HEK293T (cell line): ENCODE results near the gene B3GALNT1.

ENCODE experiments used
- CTCF ChIA-PET: fragments of 350-600 bp; formaldehyde crosslinking; extraction: SDS; loops from one replicate; lab custom pipeline; 2021; ENCODE audit warnings: antibody characterized with exemption, inconsistent platforms; lab: Yijun Ruan, JAX
- POLR2A ChIA-PET: fragments of 350-600 bp; formaldehyde crosslinking; extraction: SDS; loops from one replicate; lab custom pipeline; 2020; ENCODE audit warnings: antibody characterized with exemption, inconsistent platforms; lab: Yijun Ruan, JAX
- DNase-seq: peaks from one replicate; pipeline ENCODE4 v3.0.0; 2012; ENCODE audit warnings: mixed read lengths; ENCODE audit errors: extremely low spot score
- ARNT ChIP-seq: fragments of 450-650 bp; IDR thresholded peaks from 2 replicates; pipeline ENCODE4 v1.6.1; 2017; ENCODE audit warnings: mild to moderate bottlenecking
- BHLHE40 ChIP-seq: fragments of 450-650 bp; IDR thresholded peaks from 2 replicates; pipeline ENCODE4 v1.6.1; 2016; ENCODE audit warnings: mild to moderate bottlenecking, moderate library complexity, borderline replicate concordance
- CTBP1 ChIP-seq: fragments of 450-650 bp; IDR thresholded peaks from 2 replicates; pipeline ENCODE4 v1.6.1; 2016; ENCODE audit warnings: borderline replicate concordance
- ELF4 ChIP-seq: fragments of 450-650 bp; IDR thresholded peaks from 2 replicates; pipeline ENCODE4 v1.6.1; 2017; ENCODE audit warnings: antibody characterized with exemption
- FOXA1 ChIP-seq: fragments of 450-650 bp; IDR thresholded peaks from 2 replicates; pipeline ENCODE4 v1.6.1; 2016; ENCODE audit warnings: mild to moderate bottlenecking
- FOXK2 ChIP-seq: fragments of 450-650 bp; IDR thresholded peaks from 2 replicates; pipeline ENCODE4 v1.6.1; 2016; ENCODE audit warnings: mild to moderate bottlenecking
- FOXM1 ChIP-seq: fragments of 450-650 bp; IDR thresholded peaks from 2 replicates; pipeline ENCODE4 v1.6.1; 2017; ENCODE audit warnings: mild to moderate bottlenecking, borderline replicate concordance
- HDGF ChIP-seq: fragments of 450-650 bp; IDR thresholded peaks from 2 replicates; pipeline ENCODE4 v1.6.1; 2017; ENCODE audit warnings: antibody characterized with exemption, borderline replicate concordance
- L3MBTL2 ChIP-seq: fragments of 450-650 bp; conservative IDR thresholded peaks from 2 replicates; pipeline ENCODE4 v1.6.1; 2016; ENCODE audit warnings: mild to moderate bottlenecking
- LEF1 ChIP-seq: fragments of 450-650 bp; IDR thresholded peaks from 2 replicates; pipeline ENCODE4 v1.6.1; 2017; ENCODE audit warnings: mild to moderate bottlenecking, borderline replicate concordance
- NFRKB ChIP-seq: fragments of 450-650 bp; IDR thresholded peaks from 2 replicates; pipeline ENCODE4 v1.6.1; 2016; ENCODE audit warnings: mild to moderate bottlenecking, moderate library complexity
- PKNOX1 ChIP-seq: fragments of 450-650 bp; IDR thresholded peaks from 2 replicates; pipeline ENCODE4 v1.6.1; 2016
- SP1 ChIP-seq: fragments of 450-650 bp; IDR thresholded peaks from 2 replicates; pipeline ENCODE4 v1.6.1; 2017
- SUZ12 ChIP-seq: fragments of 450-650 bp; IDR thresholded peaks from 2 replicates; pipeline ENCODE4 v1.6.1; 2016; ENCODE audit warnings: mild to moderate bottlenecking
- TARDBP ChIP-seq: fragments of 450-650 bp; IDR thresholded peaks from 2 replicates; pipeline ENCODE4 v1.6.1; 2016
- ZNF384 ChIP-seq: fragments of 450-650 bp; IDR thresholded peaks from 2 replicates; pipeline ENCODE4 v1.6.1; 2016

Gene B3GALNT1

GRCh38 chr3:161070980-161071663, 34.0 kb downstream of the B3GALNT1 start:
- POLR2A ChIA-PET: no interaction called here
- TF ChIP-seq NFRKB (no peak), FOXA1 (no peak), ELF4 (no peak), PKNOX1 (no peak), L3MBTL2 (no peak), SUZ12 (no peak), TARDBP (no peak), ARNT (no peak), LEF1 (no peak), ZNF384 (no peak)
- CTCF ChIA-PET: no interaction called here
- DNase-seq: no peak

- DNase-seq: no peak
- POLR2A ChIA-PET: no interaction called here
- CTCF ChIA-PET: no interaction called here
- TF ChIP-seq FOXK2 (no peak), ELF4 (no peak), FOXM1 (no peak), ZNF384 (no peak), TARDBP (no peak), ARNT (no peak), PKNOX1 (no peak)
Observed at GRCh38 chr3:161070252-161070930, 34.8 kb downstream of the B3GALNT1 start.

GRCh38 chr3:161069511-161070251, 35.5 kb downstream of the B3GALNT1 start:
- ChIA-PET POLR2A (no interaction called here), CTCF (no interaction called here)
- no peak for DNase-seq
- TF ChIP-seq FOXA1: no peak
- TF ChIP-seq CTBP1: no peak
- TF ChIP-seq PKNOX1: no peak
- no peak for TF ChIP-seq L3MBTL2
- TF ChIP-seq LEF1: no peak
- TF ChIP-seq FOXM1: no peak
- no peak for TF ChIP-seq SUZ12
- TF ChIP-seq TARDBP: no peak
- no peak for TF ChIP-seq ELF4
- TF ChIP-seq SP1: no peak
- TF ChIP-seq ZNF384: no peak
- TF ChIP-seq ARNT: no peak
- TF ChIP-seq FOXK2: no peak
- no peak for TF ChIP-seq HDGF
- no peak for TF ChIP-seq NFRKB
- no peak for TF ChIP-seq BHLHE40

- no peak for TF ChIP-seq LEF1
- no peak for TF ChIP-seq ARNT
- TF ChIP-seq CTBP1: no peak
- TF ChIP-seq FOXK2: no peak
- no peak for TF ChIP-seq FOXM1
- TF ChIP-seq L3MBTL2: no peak
- TF ChIP-seq NFRKB: no peak
- no peak for TF ChIP-seq HDGF
- no peak for TF ChIP-seq SP1
- TF ChIP-seq SUZ12: no peak
- no peak for TF ChIP-seq TARDBP
- TF ChIP-seq FOXA1: no peak
- no peak for TF ChIP-seq BHLHE40
- CTCF ChIA-PET: interaction anchor here (0.5 kb wide), 1 partner anchor 32 kb away, joined by 3 read pairs; no protein-coding TSS in a partner anchor
- POLR2A ChIA-PET: no interaction called here
- DNase-seq: no peak
Observed at GRCh38 chr3:161067335-161067734, 37.8 kb downstream of the B3GALNT1 start.

- POLR2A ChIA-PET: no interaction called here
- CTCF ChIA-PET: interaction anchor here (0.5 kb wide), 1 partner anchor 32 kb away, joined by 3 read pairs; no protein-coding TSS in a partner anchor
- no peak for DNase-seq
- TF ChIP-seq LEF1 (no peak), L3MBTL2 (no peak), SUZ12 (no peak), FOXM1 (no peak), CTBP1 (no peak), TARDBP (no peak), ARNT (no peak), BHLHE40 (no peak)
Observed at GRCh38 chr3:161066930-161067329, 38.2 kb downstream of the B3GALNT1 start.
